ENCODE results near the gene ANXA2R.
"Not testable (repeated sequence)": the region's sequence is repeated elsewhere in the genome, so short reads cannot be mapped to it uniquely, and the experiment has no call there.

The ANXA2R gene

DNA sequence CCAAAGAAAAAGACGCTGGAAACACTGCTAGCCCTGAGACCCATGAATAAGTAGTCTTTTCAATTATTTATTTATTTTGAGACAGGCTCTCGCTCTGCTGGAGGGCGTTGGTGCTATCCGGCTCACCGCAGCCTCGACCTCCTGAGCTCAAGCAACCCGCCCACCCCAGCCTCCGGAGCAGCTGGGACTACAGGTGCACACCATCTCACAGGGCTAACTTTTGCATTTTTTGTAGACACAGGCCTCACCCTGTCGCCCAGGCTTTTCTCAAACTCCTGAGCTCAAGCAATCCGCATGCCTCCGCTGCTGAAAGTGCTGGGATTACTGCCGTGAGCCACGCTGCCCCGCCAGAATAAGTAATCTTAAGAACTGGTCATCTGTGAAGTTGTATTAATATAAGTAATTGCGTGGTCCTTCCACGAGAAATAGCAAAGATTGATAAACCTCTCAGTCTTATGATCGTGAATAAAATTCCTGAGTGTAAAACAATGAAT lies 1.6 kb downstream of the ANXA2R start:
- peaks cover 13% of the 10 kb centered on the region; the same call in 1 of the 2 replicates for H3K4me1 ChIP-seq (ENCODE audit: insufficient read depth, low read length)
- H3K27ac ChIP-seq (ENCODE audit: low read length) = no peak overlapping the region
- H3K36me3 ChIP-seq (ENCODE audit: insufficient read depth, low read depth, low read length) = no peaks in the 10 kb centered on the region
- H3K9me3 ChIP-seq (ENCODE audit: insufficient read depth, low read depth, low read length) = no peaks in the 10 kb centered on the region
- H3K9ac ChIP-seq (ENCODE audit: low read depth, low read length) = no peak overlapping the region
- H3K4me3 ChIP-seq (ENCODE audit: low read length) = no peak overlapping the region
- H3K27me3 ChIP-seq (ENCODE audit: insufficient read depth, low read length) = peaks cover 99% of the 10 kb centered on the region

DNA sequence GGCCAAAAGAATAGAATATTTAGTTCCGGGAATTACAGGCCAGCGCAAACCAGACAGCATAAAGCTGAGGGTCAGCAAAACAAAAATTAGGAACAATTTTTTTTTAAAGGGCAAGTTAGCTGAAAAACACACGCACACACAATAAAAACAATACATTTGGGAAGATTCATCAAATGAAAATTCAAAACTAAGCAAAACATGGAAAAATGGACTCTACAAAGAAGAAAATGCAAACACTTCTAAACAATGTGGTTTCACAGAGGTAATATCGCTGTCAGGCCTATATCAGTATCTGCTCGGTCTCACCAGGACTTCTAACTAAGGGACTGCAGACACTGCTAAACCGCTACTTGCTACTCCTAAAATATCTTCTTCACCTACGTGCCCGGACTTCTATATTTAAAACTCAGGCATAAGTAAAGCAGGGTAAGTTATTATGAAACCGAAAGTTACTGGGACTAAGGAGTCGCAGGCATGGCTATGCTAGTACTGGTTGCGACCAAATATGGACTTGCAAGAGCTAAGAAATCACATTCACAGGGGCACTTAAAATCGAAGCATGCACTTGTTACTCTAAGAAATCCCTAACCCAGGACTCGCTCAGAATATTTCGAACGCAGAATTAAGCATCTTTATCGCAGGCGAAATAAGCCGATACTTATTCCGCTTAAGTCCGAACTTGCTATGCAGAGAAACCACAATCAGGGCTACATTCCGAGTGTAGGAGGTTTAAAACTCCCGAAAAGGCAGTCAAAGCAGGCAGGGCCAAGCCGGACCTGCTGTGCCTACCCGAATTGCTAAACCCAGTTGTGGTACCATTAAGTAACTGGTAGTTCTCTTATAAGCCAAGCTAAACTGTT lies 2.3 kb downstream of the ANXA2R start:
- Histone ChIP-seq H3K36me3 (ENCODE audit: insufficient read depth, low read depth, low read length) (no peaks in the 10 kb centered on the region), H3K9ac (ENCODE audit: low read depth, low read length) (no peak overlapping the region), H3K9me3 (ENCODE audit: insufficient read depth, low read depth, low read length) (no peaks in the 10 kb centered on the region), H3K27ac (ENCODE audit: low read length) (no peak overlapping the region), H3K4me3 (ENCODE audit: low read length) (no peak overlapping the region), H3K27me3 (ENCODE audit: insufficient read depth, low read length) (peaks cover 93% of the 10 kb centered on the region), H3K4me1 (ENCODE audit: insufficient read depth, low read length) (peaks cover 13% of the 10 kb centered on the region; the same call in 1 of the 2 replicates)

DNA sequence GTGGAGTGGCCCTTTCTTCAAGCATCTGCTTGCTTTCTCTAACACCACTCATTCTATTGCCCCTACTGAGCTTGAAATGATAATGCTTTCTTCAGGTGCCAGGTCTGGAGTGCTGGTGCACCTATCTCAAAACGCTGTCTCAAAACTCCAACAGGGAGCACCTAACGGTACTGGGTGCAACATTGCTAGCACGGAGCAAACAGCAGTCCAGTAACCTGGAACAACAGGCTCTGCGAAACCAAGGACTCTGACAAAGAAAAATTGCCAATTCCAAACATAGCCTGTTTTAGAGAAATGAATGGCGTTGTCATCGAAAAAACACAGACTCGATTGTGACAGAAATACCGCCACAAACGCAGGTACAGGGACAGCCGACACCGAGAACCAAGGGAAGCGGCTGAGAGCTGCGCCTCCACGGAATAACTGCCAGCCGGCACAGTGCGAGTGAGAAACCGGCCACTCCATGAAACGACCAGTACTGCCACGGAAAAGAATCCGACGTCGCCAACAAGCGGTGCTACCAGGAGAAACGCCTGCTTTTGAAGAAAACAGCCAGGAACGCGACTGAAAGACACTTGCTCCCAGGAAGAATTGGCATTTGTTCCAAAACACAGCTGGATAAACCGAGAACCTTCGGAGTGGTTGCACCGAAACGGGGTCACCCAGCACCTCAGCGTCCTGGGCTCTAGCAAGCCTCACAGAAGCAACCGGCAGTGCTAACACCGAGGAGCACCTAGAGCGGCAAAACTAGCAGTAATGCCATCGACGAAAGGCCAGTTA lies 3.1 kb downstream of the ANXA2R start:
- no peaks in the 10 kb centered on the region for H3K9me3 ChIP-seq (ENCODE audit: insufficient read depth, low read depth, low read length)
- H3K4me3 ChIP-seq (ENCODE audit: low read length) = no peak overlapping the region
- peaks cover 13% of the 10 kb centered on the region; the same call in 1 of the 2 replicates for H3K4me1 ChIP-seq (ENCODE audit: insufficient read depth, low read length)
- H3K27ac ChIP-seq (ENCODE audit: low read length) = no peak overlapping the region
- H3K9ac ChIP-seq (ENCODE audit: low read depth, low read length) = no peak overlapping the region
- H3K27me3 ChIP-seq (ENCODE audit: insufficient read depth, low read length) = peaks cover 85% of the 10 kb centered on the region
- H3K36me3 ChIP-seq (ENCODE audit: insufficient read depth, low read depth, low read length) = no peaks in the 10 kb centered on the region

DNA sequence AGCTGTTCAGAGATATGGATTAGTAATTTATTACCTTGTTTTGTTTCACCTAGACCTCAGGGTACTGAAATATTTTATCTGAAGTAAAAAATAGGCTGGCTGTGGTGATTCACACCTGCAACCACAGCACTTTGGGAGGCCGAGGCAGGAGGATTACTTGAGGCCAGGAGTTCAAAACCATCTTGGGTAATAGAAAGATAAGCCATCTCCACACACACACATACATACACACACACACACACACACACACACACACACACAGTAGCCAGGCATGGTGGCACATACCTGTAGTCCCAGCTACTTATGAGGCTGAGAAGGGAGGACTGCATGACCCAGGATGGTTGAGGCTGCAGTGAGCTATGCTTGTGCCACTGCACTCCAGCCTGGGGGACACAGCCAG lies 3.7 kb downstream of the ANXA2R start:
- peaks cover 9% of the 10 kb centered on the region; the same call in 1 of the 2 replicates for H3K4me1 ChIP-seq (ENCODE audit: insufficient read depth, low read length)
- no peaks in the 10 kb centered on the region for H3K36me3 ChIP-seq (ENCODE audit: insufficient read depth, low read depth, low read length)
- H3K4me3 ChIP-seq (ENCODE audit: low read length) = no peak overlapping the region
- H3K27me3 ChIP-seq (ENCODE audit: insufficient read depth, low read length) = peaks cover 78% of the 10 kb centered on the region
- no peak overlapping the region for H3K27ac ChIP-seq (ENCODE audit: low read length)
- no peaks in the 10 kb centered on the region for H3K9me3 ChIP-seq (ENCODE audit: insufficient read depth, low read depth, low read length)
- no peak overlapping the region for H3K9ac ChIP-seq (ENCODE audit: low read depth, low read length)

DNA sequence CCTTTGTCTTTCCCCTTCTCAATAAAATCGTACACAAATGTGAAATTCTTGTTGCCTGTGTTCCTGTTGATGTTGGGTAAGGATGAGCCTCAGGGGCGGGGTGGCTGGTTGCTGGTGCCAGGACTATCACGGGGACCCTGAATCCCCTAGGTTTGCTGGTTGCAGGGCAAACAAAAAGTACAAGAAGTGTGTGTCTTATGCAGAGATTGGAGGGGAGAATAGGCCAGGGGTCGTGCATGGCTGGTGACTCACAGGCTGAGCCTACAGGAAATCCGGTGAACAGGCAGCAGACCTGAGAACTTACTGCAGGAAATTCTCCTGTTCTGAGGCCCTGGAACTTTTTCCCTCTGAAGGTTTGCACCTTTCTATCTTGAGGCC lies 5.5 kb downstream of the ANXA2R start:
- peaks cover 60% of the 10 kb centered on the region for H3K27me3 ChIP-seq (ENCODE audit: insufficient read depth, low read length)
- H3K9me3 ChIP-seq (ENCODE audit: insufficient read depth, low read depth, low read length) = no peaks in the 10 kb centered on the region
- no peak overlapping the region for H3K4me3 ChIP-seq (ENCODE audit: low read length)
- H3K9ac ChIP-seq (ENCODE audit: low read depth, low read length) = no peak overlapping the region
- no peak overlapping the region for H3K27ac ChIP-seq (ENCODE audit: low read length)
- H3K36me3 ChIP-seq (ENCODE audit: insufficient read depth, low read depth, low read length) = no peaks in the 10 kb centered on the region
- H3K4me1 ChIP-seq (ENCODE audit: insufficient read depth, low read length) = peaks cover 4% of the 10 kb centered on the region; the same call in 1 of the 2 replicates

DNA sequence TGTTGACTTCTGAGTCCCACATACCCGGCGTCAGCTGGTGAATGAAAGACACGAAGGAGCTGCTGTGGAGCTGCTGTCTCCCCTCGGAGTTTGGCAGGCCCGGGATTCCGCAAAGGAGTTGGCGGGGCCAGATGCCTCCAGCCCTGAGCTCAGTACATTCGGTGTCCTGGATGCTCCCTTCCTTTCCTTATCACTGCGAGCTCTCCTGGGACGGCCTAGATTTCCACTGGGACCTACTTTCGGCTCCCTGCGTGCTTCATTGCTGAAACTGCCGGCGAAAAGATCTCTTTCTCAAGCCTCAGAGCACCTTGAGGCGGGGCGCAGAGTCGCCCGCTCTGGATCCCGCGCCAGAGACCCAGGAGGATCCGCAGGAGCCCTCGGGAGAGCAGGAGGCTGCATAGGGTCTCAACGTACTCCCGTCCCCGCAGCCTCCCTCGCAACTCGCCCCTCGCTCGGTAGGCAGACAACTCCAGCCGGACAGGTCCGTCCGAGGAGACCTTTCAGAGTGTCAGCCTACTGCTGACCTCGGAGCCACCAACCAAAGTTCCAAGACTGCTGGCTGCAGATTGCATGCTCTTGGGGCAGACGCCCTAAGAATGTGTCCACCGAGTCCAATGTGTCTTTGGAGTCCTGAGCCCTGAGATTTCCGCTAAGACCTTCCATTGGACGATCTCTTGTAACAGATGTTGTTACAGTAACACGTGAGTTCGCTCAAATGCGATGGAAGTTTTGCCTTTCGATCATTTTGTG lies 6.1 kb downstream of the ANXA2R start:
- Histone ChIP-seq H3K4me1 (ENCODE audit: insufficient read depth, low read length) (peaks cover 4% of the 10 kb centered on the region), H3K9ac (ENCODE audit: low read depth, low read length) (no peak overlapping the region), H3K36me3 (ENCODE audit: insufficient read depth, low read depth, low read length) (no peaks in the 10 kb centered on the region), H3K27ac (ENCODE audit: low read length) (no peak overlapping the region), H3K9me3 (ENCODE audit: insufficient read depth, low read depth, low read length) (no peaks in the 10 kb centered on the region), H3K27me3 (ENCODE audit: insufficient read depth, low read length) (peaks cover 55% of the 10 kb centered on the region; the same call in 1 of the 2 replicates), H3K4me3 (ENCODE audit: low read length) (no peak overlapping the region)

DNA sequence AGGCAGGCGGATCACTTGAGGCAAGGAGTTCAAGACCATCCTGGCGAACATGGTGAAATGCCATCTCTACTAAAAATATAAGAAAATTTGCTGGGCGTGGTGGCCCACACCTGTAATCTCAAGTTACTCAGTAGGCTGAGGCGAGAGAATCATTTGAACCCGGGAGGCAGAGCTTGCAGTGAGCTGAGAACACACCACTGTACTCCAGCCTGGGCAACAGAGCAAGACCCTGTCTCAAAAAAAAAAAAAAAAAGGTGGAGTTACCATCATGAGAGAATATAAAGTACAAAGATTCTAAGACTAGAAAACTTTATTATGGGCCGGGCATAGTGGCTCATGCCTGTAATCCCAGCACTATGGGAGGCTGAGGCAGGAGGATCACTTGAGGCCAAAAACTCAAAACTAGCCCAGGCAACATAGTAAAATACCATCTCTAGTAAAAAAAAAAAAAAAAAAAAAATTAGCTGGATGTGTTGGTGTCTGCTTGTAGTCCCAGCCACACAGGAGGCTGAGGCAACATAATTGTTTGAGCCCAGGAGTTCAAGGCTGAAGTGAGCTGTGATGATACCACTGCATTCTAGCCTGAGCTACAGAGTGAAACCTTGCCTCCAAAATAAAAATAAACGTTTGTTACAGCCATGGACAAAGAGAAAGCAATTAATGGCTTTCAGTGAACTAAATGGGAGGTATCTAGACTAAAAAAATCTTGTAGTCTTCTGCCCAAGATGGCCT lies 12.9 kb downstream of the ANXA2R start:
- H3K4me1 ChIP-seq (ENCODE audit: insufficient read depth, low read length) = no peaks in the 10 kb centered on the region; the same call in 1 of the 2 replicates
- H3K9me3 ChIP-seq (ENCODE audit: insufficient read depth, low read depth, low read length) = no peaks in the 10 kb centered on the region
- no peak overlapping the region for H3K27ac ChIP-seq (ENCODE audit: low read length)
- no peak overlapping the region for H3K9ac ChIP-seq (ENCODE audit: low read depth, low read length)
- peaks cover 48% of the 10 kb centered on the region; the same call in 1 of the 2 replicates for H3K27me3 ChIP-seq (ENCODE audit: insufficient read depth, low read length)
- H3K36me3 ChIP-seq (ENCODE audit: insufficient read depth, low read depth, low read length) = no peaks in the 10 kb centered on the region
- H3K4me3 ChIP-seq (ENCODE audit: low read length) = no peak overlapping the region

DNA sequence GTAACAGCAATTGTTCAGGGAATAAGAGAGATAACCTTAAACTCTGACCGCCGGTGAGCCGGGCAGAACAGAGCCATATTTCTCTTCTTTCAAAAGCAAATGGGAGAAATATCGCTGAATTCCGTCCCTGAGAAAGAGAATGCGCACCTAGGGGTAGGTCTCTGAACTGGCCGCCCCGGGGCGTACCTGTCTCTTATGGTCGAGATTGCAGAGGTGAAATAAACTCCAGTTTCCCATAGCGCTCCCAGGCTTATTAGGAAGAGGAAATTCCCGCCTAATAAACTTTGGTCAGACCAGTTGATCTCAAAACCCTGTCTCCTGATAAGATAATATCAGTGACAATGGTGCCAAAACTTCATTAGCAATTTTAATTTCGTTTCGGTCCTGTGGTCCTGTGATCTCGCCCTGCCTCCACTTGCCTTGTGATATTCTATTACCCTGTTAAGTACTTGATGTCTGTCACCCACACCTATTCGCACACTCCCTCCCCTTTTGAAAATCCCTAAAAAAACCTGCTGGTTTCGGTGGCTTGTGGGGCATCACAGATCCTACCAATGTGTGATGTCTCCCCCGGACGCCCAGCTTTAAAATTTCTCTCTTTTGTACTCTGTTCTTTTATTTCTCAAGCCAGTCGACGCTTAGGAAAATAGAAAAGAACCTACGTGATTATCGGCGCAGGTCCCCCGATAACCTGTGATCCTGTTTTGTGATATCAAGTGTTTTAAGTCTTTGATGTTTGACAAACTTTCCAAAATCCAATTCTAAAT lies 14.8 kb downstream of the ANXA2R start:
- not testable (repeated sequence) for H3K4me1 ChIP-seq (ENCODE audit: insufficient read depth, low read length); H3K4me3 ChIP-seq (ENCODE audit: low read length); H3K9me3 ChIP-seq (ENCODE audit: insufficient read depth, low read depth, low read length); H3K9ac ChIP-seq (ENCODE audit: low read depth, low read length); H3K36me3 ChIP-seq (ENCODE audit: insufficient read depth, low read depth, low read length); H3K27ac ChIP-seq (ENCODE audit: low read length)
- peaks cover 66% of the 10 kb centered on the region for H3K27me3 ChIP-seq (ENCODE audit: insufficient read depth, low read length)

DNA sequence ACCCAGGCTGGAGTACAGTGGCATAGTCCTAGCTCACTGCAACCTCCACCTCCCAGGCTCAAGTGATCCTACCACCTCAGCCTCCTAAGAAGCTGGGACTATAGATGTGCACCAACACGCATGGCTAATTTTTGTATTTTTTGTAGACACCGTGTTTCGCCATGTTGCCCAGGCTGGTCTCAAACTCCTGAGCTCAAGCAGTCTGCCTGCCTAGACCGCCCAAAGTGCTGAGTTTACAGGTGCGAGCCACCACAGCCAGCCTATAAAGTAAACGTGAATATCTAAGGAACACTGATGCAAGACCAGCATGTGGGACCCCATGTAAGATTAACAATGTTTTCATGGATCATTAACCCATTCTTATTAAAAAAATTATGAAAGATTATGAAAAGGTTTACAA lies 15.9 kb downstream of the ANXA2R start:
- Histone ChIP-seq H3K36me3 (ENCODE audit: insufficient read depth, low read depth, low read length) (no peaks in the 10 kb centered on the region), H3K27me3 (ENCODE audit: insufficient read depth, low read length) (peaks cover 78% of the 10 kb centered on the region), H3K9ac (ENCODE audit: low read depth, low read length) (no peak overlapping the region), H3K9me3 (ENCODE audit: insufficient read depth, low read depth, low read length) (no peaks in the 10 kb centered on the region), H3K4me1 (ENCODE audit: insufficient read depth, low read length) (peaks cover 3% of the 10 kb centered on the region), H3K27ac (ENCODE audit: low read length) (no peak overlapping the region), H3K4me3 (ENCODE audit: low read length) (no peak overlapping the region)

DNA sequence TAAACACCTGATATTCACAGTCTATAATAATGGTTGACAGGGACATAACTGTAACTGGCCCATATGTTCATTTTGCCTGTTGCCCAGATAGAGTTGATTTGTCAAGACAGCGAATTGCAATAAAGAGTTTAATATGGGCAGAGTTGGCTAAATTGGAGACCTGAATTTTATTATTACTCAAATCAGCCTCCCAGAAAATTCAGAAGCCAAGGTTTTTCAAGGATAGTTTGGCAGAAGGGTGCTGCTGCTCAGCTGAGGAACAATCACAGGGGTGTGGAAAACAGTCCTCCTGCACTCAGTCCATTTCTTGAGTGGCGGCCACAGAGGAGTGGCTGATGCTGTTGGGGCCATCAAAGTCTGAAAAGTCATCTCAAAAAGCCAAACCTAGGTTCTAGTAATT lies 19.0 kb downstream of the ANXA2R start:
- H3K9me3 ChIP-seq (ENCODE audit: insufficient read depth, low read depth, low read length) = no peaks in the 10 kb centered on the region
- no peak overlapping the region for H3K9ac ChIP-seq (ENCODE audit: low read depth, low read length)
- peaks cover 95% of the 10 kb centered on the region for H3K27me3 ChIP-seq (ENCODE audit: insufficient read depth, low read length)
- H3K27ac ChIP-seq (ENCODE audit: low read length) = no peak overlapping the region
- no peak overlapping the region for H3K4me3 ChIP-seq (ENCODE audit: low read length)
- no peaks in the 10 kb centered on the region for H3K36me3 ChIP-seq (ENCODE audit: insufficient read depth, low read depth, low read length)
- peaks cover 13% of the 10 kb centered on the region; the same call in 1 of the 2 replicates for H3K4me1 ChIP-seq (ENCODE audit: insufficient read depth, low read length)
